ENCODE data around the gene ARID3A.

The ARID3A gene

DNA sequence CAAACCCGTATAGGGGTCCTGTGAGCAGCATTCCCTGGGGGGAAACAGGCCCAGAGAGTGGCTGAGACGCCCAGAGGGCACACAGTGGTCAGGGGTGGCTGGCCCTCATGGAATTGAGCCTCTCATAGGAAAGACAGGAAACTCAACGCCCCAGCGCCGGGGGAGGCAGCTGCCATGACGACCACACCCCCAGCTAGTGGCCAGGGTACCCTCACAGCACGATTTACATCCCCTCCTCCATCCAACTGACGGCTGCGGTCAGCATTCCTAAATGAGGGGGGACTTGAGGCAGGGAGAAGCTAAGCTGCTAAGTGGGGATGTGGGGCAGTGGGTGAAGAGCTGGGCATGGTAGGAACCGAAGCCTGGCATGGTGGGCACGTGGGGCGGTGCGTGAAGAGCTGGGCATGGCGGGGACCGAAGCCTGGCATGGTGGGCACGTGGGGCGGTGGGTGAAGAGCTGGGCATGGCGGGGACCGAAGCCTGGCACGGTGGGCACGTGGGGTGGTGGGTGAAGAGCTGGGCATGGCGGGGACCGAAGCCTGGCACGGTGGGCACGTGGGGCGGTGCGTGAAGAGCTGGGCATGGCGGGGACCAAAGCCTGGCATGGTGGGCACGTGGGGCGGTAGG, 42.9 kb upstream of the ARID3A start:
- no peak overlapping the region for H3K27ac ChIP-seq
- TF ChIP-seq, protein P1, sequence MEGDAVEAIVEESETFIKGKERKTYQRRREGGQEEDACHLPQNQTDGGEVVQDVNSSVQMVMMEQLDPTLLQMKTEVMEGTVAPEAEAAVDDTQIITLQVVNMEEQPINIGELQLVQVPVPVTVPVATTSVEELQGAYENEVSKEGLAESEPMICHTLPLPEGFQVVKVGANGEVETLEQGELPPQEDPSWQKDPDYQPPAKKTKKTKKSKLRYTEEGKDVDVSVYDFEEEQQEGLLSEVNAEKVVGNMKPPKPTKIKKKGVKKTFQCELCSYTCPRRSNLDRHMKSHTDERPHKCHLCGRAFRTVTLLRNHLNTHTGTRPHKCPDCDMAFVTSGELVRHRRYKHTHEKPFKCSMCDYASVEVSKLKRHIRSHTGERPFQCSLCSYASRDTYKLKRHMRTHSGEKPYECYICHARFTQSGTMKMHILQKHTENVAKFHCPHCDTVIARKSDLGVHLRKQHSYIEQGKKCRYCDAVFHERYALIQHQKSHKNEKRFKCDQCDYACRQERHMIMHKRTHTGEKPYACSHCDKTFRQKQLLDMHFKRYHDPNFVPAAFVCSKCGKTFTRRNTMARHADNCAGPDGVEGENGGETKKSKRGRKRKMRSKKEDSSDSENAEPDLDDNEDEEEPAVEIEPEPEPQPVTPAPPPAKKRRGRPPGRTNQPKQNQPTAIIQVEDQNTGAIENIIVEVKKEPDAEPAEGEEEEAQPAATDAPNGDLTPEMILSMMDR (conservative IDR thresholded peaks at IDR 0.05): no peak
- TF ChIP-seq ZFX (IDR thresholded peaks at IDR 0.05): no peak

DNA sequence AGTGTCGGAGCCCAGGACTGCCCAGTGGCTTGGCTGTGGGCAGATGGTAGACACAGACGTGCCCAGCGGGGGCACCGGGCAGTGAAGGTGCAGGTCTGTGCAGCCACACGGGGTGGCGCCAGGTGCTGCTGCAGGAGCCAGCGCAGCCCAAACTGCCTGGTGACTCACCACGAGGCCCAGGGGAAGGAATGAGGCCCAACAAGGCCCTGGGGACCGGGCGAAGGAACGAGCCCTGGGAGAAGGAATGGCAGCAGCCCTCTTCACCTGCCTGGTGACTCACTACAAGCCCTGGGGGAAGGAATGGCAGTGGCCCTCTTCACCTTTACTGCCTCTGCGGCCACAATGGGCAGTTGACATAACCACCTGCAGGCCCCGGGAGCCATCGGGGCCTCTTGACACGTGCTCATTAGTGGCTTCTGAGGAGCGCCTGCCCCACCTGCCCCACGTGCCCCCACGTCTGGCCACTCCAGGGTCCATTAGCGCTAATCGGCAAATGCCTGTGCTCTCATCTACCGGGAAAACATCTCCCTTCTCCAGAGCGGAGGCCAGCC, 42.1 kb upstream of the ARID3A start:
- TF ChIP-seq, protein P1 (conservative IDR thresholded peaks at IDR 0.05): no peak
- no peak for TF ChIP-seq ZFX (IDR thresholded peaks at IDR 0.05)
- no peak overlapping the region for H3K27ac ChIP-seq

DNA sequence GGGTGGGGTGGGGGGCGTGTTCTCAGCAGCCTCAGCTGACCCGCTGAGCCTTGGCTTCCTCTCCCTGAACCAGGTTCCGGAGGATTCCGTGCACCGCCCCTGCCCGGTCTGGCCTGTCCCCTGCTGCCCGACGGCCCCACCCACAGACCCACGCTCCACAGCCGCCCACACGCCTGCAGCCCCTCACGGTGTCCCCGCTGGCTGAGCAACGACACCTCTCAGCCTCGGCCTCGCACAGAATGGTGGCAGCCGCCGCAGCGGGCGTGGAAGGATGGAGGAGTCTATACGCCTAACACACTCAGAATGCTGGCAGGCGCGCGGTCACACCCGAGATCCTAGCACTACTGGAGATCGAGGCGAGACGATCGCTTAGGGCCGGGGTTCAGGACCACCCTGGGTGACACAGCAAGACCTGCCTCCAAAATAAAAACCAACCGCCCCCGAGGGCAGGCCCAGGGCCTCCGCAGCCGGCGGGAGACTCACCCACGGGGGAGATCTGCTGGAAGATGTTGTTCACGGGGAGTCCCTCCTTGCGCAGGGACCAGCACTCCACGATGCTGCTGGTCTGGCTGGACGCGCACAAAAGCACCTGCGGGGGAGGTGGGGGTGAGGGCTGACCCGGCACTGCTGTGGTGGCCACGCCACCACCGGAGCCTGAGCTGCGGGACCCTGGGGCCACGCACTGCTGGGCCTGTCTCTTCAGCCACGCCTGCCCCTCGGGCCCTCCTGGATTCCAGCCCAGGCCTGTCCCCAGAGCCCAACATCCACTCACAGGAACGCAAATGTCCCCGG, 41.2 kb upstream of the ARID3A start:
- TF ChIP-seq ZFX (IDR thresholded peaks at IDR 0.05): no peak
- TF ChIP-seq, protein P1 (conservative IDR thresholded peaks at IDR 0.05): no peak

DNA sequence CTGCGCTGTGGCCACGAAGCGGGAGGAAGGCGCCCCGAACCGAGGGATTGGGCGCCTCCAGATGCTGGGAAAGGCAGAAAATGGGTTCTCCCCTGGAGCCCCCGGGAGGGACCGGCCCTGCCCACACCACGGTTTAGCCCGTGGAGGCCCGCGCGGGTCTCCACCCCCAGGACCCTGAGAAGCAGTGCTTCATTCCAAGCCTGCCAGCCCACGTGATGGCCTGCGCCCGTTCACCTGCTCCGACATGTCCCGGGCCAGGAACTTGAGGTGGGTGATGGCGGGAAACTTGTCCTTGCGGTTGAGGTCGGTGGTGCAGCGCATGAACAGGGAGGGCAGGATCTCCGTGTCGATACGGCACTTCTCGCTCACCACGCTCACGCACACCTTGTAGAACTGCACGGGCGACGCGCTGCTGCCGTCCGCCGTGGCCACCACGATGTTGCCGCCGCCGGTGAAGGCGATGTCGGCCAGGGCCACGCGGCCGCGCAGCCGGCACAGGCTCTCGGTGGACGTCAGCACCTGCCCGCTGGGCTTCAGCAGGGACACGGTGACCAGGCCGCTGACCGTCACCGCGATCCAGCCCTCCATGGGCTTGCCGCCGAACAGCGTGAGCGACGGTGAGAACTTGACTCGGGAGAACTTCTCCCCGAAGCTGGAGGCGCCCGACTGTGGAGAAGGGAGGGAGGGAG, 40.2 kb upstream of the ARID3A start:
- no peak overlapping the region for H3K27ac ChIP-seq
- TF ChIP-seq ZFX (IDR thresholded peaks at IDR 0.05): no peak
- TF ChIP-seq, protein P1 (conservative IDR thresholded peaks at IDR 0.05): no peak

More for the DNA sequence above, 41.2 kb upstream of the ARID3A start:
- H3K27ac ChIP-seq: no peak overlapping the region

DNA sequence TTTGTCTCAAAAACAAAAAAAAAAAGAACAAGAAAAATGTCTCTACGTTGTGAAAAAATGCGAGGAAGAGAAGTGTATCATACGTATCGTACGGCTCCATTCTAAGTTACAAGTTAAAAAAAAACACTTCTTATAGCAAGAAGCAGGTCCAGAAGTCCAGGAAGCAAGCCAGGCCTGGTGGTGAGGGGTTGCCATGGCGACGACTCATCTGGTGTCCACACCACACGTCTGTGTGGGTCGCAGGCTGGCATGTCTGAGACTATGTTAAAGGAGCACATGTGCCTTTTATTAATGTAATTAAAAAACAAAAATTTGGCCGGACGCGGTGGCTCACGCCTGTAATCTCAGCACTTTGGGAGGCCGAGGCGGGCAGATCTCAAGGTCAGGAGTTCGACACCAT, 38.8 kb upstream of the ARID3A start:
- H3K27ac ChIP-seq: no peak overlapping the region
- TF ChIP-seq ZFX (IDR thresholded peaks at IDR 0.05): no peak
- TF ChIP-seq, protein P1 (conservative IDR thresholded peaks at IDR 0.05): no peak

DNA sequence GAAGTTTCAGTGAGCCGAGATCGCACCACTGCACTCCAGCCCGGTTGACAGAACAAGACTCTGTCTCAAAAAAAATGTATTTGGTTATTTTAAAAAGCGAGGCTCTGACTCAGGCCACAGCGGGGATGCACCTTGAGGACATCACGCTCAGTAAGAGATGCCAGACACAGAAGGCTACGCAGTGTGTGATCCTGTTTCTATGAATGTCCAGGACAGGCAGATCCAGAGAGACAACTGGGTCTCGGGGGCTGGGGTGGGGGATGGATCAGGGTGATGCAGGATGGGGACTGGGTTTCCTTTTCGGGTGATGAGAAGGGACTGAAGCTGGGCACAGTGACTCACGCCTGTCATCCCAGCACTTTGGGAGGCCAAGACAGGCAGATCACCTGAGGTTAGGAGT, 38.2 kb upstream of the ARID3A start:
- no peak overlapping the region for H3K27ac ChIP-seq
- TF ChIP-seq, protein P1 (conservative IDR thresholded peaks at IDR 0.05): no peak
- no peak for TF ChIP-seq ZFX (IDR thresholded peaks at IDR 0.05)
